HG03432 (cell line): ENCODE results near the gene QRICH2.
"Not testable (repeated sequence)": the region's sequence is repeated elsewhere in the genome, so short reads cannot be mapped to it uniquely, and the experiment has no call there.

Experiments used
- ATAC-seq: cut with Tn5 transposase; IDR thresholded peaks from one replicate; pipeline ENCODE4 v1.9.1; 2021; ENCODE audit warnings: mild to moderate bottlenecking, moderate library complexity; ENCODE audit not compliant: unreplicated experiment

QRICH2 gene, protein sequence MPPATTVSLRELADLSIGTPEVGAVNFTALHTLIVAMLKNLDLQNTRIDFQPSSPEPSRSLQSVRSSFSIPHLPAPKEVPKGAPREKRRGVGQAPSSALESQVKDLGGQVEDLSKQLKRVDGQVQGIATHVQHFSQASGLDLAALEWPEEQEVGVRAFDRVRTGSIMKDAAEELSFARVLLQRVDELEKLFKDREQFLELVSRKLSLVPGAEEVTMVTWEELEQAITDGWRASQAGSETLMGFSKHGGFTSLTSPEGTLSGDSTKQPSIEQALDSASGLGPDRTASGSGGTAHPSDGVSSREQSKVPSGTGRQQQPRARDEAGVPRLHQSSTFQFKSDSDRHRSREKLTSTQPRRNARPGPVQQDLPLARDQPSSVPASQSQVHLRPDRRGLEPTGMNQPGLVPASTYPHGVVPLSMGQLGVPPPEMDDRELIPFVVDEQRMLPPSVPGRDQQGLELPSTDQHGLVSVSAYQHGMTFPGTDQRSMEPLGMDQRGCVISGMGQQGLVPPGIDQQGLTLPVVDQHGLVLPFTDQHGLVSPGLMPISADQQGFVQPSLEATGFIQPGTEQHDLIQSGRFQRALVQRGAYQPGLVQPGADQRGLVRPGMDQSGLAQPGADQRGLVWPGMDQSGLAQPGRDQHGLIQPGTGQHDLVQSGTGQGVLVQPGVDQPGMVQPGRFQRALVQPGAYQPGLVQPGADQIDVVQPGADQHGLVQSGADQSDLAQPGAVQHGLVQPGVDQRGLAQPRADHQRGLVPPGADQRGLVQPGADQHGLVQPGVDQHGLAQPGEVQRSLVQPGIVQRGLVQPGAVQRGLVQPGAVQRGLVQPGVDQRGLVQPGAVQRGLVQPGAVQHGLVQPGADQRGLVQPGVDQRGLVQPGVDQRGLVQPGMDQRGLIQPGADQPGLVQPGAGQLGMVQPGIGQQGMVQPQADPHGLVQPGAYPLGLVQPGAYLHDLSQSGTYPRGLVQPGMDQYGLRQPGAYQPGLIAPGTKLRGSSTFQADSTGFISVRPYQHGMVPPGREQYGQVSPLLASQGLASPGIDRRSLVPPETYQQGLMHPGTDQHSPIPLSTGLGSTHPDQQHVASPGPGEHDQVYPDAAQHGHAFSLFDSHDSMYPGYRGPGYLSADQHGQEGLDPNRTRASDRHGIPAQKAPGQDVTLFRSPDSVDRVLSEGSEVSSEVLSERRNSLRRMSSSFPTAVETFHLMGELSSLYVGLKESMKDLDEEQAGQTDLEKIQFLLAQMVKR (N-terminal part only)

DNA sequence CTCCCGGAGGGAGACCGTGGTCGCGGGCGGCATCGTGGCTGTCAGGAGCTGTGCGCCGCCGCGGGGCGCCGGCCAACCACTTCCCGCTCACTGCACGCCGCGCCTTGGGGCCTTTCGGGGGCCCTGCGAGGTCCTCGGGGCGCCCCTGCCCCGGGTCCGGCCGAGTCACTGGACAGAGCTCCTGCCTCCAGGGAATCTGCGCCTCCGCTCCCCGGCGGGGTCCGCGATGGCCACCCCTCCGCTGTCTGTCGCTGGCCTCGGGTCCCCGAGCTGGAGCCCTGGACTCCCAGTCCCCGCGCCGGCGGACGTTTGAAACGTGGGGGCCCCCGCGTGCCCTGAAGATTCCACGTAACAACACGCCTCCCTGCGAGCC, at the start of gene QRICH2:
Gene QRICH2 (minus strand): TSS at position 311 of the 373 bp plus-strand sequence. CDS start 278 bp downstream, at position 33.
- ATAC-seq: no peak

DNA sequence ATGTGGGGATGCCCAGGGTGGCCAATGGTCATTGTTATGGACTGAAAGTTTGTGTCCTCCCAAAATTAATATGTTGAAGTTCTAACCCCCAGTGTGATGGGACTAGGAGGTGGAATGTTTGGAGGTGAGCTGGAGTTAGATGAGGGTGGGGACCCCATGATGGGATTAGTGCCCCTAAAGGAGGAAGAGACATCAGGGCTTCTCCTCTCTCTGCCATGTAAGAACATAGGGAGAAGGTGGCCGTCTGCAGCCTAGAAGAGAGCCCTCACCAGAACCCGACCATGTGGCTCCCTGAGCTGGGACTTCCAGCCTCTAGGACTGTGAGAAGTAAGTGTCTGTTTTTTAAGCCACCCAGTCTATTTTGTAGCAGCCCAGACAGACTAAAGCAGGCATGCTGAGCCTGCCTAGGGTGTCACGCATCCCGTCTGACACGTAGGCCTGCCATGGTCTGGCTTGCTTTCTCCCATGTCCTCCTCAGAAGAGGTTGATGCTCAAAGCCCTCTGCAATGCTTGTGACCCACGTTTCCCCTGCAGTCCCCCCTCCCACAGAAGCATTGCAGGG, 49.6 kb upstream of the QRICH2 start:
- ATAC-seq: no peak

DNA sequence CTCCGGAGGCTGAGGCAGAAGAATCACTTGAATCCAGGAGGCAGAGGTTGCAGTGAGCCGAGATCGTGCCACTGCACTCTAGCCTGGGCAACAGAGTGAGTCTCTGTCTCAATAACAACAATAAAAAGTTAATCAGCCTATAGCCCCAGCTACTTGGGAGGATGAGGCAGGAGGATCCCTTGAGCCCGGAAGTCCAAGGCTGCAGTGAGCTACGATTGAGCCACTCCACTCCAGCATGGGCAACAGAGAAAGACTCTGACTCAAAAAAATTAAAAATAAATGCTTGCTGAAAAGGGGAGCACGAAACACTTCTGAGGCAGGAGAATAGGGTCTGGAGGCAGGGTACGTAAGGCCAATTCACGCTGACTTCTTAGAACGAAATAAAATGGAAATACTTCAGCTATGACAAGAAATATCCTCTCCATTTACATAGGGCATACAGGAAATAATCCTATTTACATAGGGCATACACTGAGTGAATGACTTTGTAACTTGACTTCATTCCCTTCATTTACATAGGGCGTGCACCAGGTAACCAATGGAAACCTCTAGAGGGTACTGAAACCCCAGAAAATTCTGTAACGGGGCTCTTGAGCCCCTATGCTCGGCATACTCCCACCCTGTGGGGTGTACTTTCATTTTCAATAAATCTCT, 48.9 kb upstream of the QRICH2 start:
- ATAC-seq: no peak

DNA sequence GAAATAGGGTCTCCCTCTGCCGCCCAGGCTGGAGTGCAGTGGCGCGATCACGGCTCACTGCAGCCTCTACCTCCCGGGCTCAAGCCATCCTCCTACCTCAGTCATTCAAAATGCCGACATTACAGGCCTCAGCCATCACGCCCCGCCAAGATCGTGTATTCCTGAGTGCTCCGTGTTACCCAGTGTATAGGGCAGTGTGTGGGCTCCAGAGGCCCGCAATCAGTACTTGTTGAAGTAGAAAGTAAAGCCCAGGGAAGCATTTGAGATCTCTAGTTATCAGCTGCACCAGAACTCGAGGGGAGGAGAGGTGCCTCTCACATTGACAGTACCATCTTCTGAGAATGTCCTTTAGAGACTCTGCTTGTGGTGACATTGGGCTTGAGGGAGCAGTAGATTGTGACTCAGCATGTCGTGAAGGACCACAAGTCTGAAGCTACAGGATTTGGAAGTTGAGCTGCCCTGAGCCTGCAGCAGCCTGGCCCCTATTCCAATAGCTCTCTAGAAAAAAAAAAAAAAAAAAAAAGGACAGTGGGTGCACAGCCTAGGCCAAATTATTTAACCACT, 46.8 kb upstream of the QRICH2 start:
- no peak for ATAC-seq

DNA sequence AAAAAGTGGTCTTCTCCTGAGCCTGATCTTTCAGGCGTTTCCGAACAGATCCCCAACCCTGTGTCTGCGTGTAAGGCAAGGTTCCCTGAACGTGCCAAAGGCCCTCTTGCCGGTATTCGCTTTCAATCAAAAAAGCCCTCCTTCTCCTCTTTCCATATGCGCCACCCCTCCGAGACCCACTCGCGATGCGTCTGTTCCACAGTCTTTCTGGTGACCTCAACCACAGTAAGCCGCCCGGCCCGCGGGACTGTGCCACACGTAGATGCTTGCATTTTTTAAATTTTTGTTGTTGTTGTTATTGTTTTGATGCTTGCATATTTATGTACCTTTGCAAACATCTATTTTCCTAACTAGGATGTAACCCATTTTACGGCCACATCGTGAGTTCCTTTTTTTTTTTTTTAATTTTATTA, 46.2 kb upstream of the QRICH2 start:
- ATAC-seq: peak; percentile 1

DNA sequence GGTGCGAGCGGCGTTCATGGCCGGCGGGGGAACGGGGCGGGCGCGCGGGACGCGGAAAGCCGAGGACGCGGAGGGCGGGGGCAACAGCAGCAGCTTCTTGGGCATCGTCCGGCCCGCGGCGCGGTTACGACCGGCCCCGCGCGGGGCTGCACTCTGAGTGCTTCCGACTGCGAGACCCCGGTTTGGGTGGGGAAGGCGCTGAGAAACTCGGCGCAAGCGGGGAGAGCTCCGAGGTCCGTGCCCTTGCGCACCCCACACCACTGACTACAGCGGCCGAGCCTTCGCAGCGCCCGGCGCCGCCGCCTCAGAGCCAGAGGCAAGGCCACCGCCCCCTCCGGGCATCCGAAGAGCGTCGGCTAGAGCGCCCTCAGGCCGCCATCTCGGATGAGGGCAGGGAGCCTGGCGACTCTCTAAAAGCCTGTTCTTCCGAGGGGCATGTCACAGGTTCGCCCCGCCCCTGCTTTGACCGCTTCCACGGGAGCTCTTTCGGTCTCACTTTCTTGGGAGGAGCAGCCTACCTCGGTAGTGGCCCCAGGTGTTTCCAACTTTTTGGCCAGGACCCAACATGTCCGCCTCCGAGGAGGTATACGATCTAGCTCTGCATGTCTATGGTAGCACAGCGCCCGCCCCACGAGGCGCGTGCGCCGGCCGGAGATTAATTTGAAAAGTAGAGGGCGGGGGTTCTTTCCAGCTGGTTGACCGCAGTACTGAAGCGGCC, 45.7 kb upstream of the QRICH2 start, which contains the start of gene PRPSAP1:
Gene PRPSAP1 (minus strand): TSS at position 318 of the 718 bp plus-strand sequence. CDS start 213 bp downstream, at position 105.
- ATAC-seq: peak; percentile 92

DNA sequence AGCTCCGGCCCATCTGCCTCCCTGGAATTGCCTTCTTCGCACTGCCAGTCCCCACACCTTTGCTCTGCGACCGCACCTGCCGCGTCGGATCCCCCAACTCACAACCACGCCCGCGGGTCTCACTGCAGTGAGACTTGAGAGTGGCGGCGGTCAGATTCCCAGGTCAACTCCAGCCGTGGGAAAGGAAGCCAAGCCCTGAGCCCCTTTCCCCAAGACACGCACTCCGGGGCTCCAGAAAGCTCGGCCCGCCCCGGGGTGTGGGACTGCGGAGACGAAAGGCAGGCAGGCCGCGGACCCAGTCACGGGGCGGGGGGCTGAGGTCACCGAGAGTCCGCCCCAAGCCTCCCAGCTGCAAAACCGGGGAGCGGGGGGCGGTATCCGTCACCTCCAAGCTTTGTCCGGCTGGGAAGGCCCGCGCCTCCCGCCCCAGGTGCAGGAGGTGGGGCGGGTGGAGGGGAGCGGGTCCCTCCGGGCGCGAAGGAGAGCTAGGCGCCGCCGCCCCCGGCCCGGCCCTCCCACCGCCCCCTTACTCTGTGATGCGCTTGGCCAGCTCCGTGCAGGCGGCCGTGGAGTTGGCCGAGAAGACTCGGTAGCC, 45.0 kb upstream of the QRICH2 start:
- ATAC-seq: peak; percentile 23

DNA sequence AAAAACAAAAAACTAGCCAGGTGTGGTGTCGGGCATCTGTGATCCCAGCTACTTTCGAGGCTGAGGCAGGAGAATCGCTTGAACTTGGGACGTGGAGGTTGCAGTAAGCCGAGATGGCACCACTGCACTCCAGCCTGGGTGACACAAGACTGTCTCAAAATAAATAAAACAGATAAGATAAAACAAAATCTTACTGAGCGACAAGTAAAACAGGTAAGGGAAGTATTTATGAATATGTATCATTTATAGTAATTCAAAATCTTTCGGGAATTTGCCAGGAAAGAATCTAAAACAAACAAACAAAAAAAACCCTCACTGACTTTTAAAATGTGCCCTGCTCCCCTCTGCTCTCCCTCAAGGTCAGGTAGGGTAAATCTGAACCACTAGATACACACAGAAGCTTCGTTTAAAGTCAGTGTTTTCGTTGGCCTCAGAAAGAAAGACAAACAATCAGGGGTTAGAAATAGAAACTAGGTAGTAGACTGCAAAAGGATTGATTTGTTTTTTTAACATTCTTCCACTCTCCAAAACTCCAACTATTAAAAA, 43.5 kb upstream of the QRICH2 start:
- no peak for ATAC-seq

DNA sequence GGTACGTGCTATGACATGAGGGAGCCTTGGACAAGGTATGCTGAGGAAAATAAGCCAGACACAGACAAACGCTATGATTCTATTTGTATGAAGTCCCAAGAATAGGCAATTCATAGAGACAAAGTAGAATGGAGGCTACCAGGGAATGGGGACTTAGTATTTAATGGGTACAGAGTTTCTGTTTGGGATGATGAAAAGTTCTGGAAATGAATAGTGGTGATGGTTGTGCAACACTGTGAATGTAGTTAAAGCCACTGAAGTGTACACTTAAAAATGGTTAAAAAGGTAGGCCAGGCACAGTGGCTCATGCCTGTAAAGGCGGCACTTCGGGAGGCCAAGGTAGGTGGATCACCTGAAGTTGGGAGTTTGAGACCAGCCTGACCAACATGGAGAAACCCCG, 42.4 kb upstream of the QRICH2 start:
- ATAC-seq: no peak

DNA sequence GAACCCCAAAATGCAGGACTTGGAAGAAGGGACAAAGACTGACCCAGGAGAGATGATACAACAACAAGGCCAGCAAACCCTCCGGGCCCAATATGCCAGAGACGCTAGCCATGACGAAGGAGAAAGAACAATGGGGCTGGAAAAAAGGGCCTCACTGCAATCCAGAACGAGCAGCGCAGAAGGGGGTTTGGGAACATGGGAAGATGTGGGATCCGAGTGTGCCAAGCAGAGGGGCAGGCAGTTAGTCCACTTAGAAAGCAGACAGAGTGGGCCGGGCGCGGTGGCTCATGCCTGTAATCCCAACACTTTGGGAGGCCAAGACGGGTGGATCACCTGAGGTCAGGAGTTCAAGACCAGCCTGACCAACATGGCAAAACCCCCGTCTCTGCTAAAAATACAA, 38.9 kb upstream of the QRICH2 start:
- not testable (repeated sequence) for ATAC-seq

DNA sequence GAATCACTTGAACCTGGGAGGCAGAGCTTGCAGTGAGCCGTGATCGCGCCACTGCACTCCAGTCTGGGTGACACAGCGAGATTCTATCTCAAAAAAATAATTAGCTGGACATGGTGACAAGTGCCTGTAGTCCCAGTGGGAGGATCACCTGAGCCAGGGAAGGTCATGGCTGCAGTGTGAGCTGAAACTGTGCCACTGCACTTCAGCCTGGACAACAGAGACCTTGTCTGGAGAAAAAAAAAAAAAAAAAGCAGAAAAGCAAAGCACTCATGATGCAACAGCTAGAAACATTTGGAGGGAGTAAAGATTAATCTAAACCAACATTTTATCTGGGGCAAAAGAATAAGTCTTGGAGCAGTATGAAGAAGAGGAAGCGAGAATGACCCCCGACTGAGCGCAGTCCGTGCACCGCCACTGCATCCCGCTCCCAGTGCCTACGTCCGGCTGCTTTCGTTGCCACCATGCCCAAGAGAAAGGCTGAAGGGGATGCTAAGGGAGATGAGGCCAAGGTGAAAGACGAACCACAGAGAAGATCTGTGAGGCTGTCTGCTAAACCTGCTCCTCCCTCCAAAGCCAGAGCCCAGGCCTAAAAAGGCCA, 37.4 kb upstream of the QRICH2 start:
- no peak for ATAC-seq

DNA sequence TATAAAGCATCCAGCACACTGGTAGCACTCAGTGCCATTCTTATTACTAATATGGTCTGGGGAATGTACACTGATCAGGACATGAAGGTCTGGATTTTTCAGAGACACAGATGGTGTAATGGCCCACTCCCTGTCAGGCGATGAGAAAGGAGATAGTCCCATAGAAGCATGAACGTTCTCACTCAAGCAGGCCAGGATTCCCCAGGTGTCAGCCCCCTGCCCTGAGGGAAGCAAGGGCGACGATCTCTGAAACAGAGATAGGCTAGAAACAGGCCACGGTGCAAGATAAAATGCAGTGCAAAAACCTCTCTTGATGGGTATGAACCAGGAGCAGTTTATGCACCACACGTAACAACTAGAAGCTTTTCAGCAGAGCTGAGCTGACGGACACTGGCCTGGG, 35.0 kb upstream of the QRICH2 start:
- ATAC-seq: no peak

DNA sequence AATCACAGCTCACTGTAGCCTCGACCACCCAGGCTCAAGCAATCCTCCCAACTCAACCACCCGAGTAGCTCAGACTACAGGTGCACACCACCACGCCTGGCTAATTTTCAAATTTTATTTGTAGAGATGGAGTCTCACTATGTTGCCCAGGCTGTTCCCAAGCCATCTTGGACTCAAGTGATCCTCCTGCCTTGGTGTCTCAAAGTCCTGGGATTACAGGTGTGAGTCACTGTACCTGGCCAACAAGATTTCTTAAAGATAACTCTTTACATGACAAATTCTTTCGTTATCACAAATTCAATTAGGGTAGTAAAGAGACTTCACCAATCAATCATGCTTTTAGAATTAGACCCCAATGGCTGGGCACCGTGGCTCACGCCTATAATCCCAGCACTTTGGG, 33.2 kb upstream of the QRICH2 start:
- no peak for ATAC-seq

DNA sequence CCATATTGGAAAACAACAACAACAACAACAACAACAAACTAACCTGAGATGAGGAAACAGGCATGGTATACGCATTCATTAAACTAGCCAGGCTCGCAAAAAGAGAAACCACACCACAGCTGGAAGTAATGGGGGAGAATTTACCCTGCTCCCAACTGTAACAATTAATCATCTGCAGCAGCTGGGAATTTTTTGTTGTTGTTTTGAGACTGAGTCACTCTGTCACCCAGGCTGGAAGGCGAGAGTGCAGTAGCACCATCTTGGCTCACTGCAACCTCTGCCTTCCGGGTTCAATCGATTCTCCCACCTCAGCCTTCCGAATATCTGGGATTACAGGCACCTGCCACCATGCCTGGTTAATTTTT, 29.3 kb upstream of the QRICH2 start:
- ATAC-seq: no peak

DNA sequence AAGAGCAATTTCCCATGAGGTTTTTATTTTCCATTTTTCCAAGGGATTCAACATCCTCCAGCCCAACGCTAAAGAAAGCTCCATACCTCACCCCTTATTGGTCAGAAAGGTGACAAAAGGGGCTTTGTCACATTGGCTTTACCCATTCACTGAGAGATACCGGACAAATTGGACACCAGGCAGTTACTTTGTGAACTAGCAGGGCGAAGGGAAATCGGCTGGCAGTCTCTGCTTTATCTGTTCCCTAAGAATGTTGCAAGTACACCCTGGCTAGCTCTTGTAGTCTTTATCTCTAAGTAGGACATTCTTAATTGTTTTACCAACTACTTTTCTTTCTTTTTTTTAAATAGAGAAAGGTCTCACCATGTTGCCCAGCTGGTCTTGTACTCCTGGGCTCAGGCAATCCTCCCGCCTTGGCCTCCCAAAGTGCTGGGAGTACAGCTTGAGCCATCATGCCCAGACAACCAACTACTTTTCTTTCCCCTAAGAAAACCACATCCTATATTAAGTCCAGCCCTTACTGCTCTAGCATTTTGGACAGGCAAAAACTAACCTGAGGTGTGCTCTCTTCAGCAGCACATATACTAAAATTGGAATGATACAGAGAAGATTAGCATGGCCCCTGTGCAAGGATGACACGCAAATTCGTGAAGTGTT, 28.8 kb upstream of the QRICH2 start:
- ATAC-seq: no peak

DNA sequence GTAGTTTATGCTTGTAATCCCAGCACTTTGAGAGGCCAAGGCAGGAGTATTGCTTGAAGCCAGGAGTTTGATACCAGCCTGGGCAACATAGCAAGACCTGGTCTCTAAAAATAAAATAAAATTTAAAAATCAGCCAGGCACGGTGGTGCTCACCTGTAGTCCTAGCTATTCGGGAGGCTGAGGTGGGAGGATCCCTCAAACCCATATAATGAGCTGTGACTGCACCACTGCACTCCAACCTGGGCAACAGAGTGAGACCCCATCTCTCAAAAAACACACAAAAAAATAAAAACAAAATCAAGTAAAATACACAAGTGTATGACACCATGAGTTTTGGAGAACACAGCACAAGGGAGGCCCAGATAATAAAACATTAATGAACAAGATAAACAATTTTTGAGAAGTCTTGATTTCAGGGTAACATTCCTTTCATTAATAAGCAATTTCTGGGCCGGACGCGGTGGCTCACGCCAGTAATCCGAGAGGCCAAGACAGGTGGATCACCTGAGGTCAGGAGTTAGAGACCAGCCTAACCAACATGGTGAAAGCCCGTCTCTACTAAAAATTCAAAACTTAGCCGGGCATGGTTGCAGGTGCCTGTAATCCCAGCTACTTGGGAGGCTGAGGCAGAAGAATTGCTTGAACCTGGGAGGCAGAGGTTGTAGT, 27.8 kb upstream of the QRICH2 start:
- no peak for ATAC-seq
